Left colon (tissue), 2 donors: ENCODE data around the gene TWIST2. TPM values are rescaled to one million over a fixed set of nuclear protein-coding genes. Genes with fewer than 3 reads are reported as not detected.

ENCODE experiments used
- ATAC-seq: fragments of 200-7000 bp; cut with Tn5 transposase; one replicate; pipeline ENCODE4 v1.9.1; 2020; ENCODE audit warnings: mild to moderate bottlenecking, moderate library complexity
- DNase-seq, 2 donors: peaks; one replicate each; pipeline ENCODE4 v3.0.0-alpha.2; 2020
- intact Hi-C, 2 donors: fragments of 100-400 bp; cut with DNase I in 1 of 2; cut with micrococcal nuclease in 1 of 2; formaldehyde crosslinking; loops; one replicate each; pipeline versions ENCODE4 v1.11.2 to v1.14.0; 2022; cut with DNase I, micrococcal nuclease
- total RNA-seq, 2 donors: library from RNA; stranded (reverse); fragmentation: NEBNext Ultra II Directional; extraction: Animal tissue kit (Norgen Biotek cat#: 25700); gene quantifications; one replicate each; pipeline ENCODE4 v1.2.1, GENCODE V29; 2021
- donor health status: DM: no; HTN: no; CAD: no.
- donor health status: DM: yes; HTN: yes; CAD: no.

TWIST2 gene
- total RNA-seq, 2 donors from 2014 or later, result 1.7 to 4.2 TPM

GRCh38 chr2:238908960-238909951 is 61.4 kb downstream of the TWIST2 start:
- intact Hi-C loops, result no loop called here

GRCh38 chr2:238910751-238911351 is 63.0 kb downstream of the TWIST2 start:
- intact Hi-C loops, result no loop called here
- DNase-seq (peak in 1 of 2 donors; percentile 22), ATAC-seq (peak; percentile 57)

More at GRCh38 chr2:238908960-238909951, 61.4 kb downstream of the TWIST2 start:
- ATAC-seq, result peak; percentile 31
- no peak for DNase-seq

DNA sequence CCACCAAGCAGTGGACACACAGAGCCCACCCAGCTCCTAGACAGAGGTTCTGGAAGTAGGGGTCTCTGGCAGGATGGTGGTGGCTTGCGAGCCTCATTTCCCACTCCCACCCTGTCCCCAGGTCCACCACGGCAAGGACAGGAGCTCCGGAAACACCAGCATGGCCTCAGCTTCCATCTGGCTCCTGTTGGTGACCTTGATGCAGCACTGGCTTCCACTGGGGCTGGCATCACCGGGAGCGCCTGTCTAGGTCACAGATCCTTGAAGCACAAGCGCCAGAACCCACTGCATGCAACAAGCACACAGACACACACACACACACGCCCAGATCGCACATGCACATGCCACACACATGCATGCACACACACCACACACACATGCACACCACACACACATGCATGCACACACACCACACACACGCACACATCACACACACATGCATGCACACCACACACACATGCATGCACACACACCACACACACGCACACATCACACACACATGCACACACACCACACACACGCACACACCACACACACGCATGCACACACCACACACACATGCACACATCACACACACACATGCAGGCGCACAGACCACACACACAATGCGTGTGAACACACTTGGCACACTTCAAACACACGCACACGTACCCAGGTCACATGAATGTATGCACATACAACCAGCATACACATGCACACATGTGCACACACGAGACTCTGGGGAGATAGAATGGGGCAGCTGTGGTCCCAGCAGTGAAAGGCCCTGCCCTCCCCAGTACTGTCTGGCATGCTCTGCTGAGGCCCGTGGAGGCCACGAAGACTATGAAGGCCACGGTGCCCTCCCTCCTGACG is 63.7 kb downstream of the TWIST2 start:
- ATAC-seq, result no peak
- intact Hi-C loops, result no loop called here
- no peak for DNase-seq

DNA sequence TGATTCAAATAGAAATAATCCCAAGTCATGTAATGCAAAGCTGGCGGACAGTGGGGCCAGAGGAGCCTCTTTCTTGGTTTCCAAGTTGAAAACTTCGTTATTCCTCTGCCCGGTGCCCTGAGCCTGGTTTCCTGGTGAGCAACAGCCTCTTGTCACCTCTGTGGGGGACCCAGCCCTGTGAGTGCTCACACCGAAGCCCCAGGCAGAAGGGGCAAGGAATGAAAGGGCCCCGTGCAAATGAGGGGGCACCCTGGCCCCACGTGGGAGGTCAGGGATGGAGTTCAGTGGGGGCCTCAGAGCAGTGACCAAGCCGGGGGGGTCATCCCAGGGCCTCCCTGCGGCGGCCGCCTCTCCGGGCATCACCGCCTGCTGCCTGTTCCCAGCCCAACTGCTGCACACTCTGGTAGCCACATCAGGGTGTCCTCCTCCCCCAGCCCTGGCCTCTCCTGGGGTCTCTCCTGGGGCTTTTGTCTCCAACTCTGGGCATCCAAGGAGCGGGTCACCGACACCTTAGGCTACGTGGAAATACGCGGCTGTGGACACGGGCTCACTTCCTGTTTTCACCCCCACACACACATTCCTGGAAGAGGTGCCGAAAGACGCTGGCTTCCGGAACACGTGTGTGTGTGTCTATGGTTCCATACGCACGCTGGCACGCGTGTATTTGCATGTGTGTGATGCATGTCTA is 64.5 kb downstream of the TWIST2 start:
- no peak for DNase-seq
- intact Hi-C loops, result no loop called here
- ATAC-seq, result no peak

- intact Hi-C loops, result no loop called here
- DNase-seq (no peak), ATAC-seq (no peak)
Measured at GRCh38 chr2:238912916-238913875, 65.3 kb downstream of the TWIST2 start.

GRCh38 chr2:238913931-238914647 is 66.2 kb downstream of the TWIST2 start:
- intact Hi-C loops, result no loop called here
- ATAC-seq (no peak), DNase-seq (no peak)

DNA sequence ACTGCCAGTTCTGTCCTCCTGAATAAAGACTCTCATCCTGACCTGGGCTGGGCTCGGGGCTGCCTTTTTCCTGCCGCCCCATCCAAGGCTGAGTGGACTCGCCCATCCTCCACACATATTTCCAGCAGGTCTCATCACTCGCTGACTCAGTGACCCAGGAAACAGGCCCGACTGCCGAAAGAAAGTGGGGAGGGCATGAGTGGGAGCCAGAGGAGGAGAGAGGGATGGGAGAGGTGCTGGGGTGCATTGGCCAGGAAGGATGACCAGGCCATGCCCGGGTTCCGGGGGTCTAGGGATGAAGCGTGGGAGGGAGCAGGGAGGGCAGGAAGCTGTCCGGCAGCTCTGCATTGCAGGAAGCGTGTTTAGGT is 66.7 kb downstream of the TWIST2 start:
- no peak for DNase-seq
- ATAC-seq, result no peak
- intact Hi-C loops, result no loop called here

DNA sequence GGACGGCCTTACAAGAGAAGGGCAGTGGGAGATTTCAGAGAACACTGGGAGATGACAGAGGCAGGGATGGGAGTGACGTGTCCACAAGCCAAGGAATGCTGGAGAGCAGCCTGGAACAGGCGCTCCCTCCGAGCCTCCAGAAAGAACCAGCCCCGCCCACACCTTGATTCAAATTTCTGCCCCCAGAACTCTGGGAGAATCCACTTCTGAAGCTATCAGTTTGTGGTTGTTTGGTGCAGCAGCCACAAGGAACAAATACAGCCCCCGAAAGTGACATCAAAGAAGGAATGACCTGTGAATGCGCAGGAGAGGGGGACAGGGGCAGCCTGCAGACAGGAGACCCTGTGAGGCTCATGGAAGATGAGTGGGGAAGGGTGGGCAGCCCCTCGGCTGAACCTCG is 67.3 kb downstream of the TWIST2 start:
- intact Hi-C loops, result no loop called here
- ATAC-seq, result no peak
- no peak for DNase-seq

GRCh38 chr2:238915596-238915995 is 67.7 kb downstream of the TWIST2 start:
- no peak for ATAC-seq
- no peak for DNase-seq

GRCh38 chr2:238916176-238916874 is 68.4 kb downstream of the TWIST2 start:
- no peak for ATAC-seq
- intact Hi-C loops, result no loop called here
- no peak for DNase-seq

More at GRCh38 chr2:238915596-238915995, 67.7 kb downstream of the TWIST2 start:
- intact Hi-C loops, result no loop called here

DNA sequence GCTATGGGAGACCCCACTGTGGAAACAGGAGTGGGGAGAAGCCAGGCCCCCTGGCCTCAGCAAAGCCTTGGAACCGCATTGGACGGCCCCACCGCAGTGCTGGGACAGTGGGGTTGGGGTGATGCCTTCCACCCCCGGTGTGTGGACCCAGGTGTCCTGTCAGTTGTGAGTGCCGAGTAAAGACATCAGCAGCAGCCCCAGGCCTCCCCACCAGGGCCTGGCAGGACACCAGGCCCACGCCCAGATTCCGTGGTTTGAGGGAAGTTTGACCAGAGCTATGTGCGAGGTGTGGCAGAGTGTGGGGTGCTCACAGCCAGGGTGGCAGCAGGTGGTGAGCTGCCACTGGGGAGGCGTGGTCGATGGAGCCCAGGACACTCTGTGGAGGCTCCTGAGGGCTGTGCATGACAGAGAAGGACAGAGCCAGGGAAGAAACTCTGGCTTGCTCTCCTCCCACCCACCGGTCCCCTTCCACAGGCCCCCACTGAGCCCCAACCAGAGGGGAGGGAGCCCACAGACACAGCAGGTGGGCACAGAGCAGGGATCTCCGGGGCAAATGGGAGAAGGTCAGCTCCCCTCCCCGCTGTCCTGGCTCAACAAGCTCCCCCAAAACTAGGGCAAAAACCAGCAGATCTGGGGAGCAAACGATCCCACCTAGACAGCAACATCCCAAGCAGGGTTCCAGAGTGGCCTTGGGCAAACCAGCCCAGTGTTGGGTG is 69.1 kb downstream of the TWIST2 start:
- intact Hi-C loops, result no loop called here
- DNase-seq (no peak), ATAC-seq (no peak)

DNA sequence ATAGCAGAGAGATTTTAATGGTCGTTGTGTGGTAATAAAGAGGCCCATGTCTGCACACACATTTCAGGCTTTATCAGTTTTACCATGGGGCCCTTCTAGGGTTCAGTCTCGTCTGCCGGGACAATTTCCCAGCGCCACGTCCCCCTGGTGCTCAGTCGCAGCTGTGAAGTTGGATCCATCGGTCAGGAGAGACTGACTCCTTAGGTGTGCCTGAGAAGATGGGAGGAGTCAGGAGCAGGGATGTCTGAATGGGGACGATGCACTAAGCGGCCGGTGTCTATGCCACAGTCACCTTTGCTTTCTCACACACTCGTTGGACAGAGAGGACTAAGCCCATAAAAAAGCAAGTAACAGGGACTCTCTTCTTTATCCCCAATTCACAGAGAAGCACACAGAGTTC is 71.4 kb downstream of the TWIST2 start:
- DNase-seq (no peak), ATAC-seq (no peak)
- intact Hi-C loops, result no loop called here

GRCh38 chr2:238920053-238920452 is 72.2 kb downstream of the TWIST2 start:
- DNase-seq (no peak), ATAC-seq (no peak)
- intact Hi-C loops, result no loop called here

DNA sequence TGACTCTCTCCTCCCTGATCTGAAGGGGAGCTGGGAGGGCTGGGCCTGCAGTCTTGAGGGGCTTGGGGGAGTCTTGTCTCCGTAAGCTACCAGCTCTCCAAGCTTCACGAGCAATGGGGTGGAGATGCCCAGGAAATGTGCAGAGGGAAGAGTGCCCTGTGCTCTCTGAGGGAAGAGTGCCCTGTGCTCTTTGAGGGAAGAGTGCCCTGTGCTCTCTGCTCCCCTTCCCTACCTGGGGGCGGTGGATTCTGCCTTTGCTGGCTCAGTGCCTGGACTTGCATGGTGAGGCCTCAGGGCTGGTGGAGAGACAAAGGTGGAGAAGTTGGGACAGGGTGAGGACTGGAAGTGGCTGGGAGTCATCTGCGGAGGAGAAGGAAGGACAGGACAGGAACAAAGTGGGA is 72.7 kb downstream of the TWIST2 start:
- no peak for ATAC-seq
- no peak for DNase-seq
- intact Hi-C loops, result no loop called here

DNA sequence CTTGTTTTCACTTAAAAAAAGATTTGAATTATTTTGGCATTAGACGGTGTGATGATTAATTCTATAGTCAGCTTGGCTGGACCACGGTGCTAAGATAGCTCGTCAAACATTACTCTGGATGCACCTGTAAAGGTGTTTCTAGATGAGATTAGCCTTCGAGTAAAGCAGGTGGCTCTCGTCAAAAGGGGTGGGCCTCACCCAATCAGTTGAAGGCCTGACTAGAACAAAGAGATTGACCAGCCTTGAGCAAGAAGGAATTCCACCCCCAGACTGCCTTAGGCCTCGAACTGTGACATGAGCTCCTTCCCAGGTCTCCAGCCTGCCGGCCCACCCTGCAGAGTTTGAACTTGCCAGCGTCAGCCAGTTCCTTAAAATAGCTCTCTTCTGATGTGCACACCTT is 73.4 kb downstream of the TWIST2 start:
- intact Hi-C loops, result no loop called here
- no peak for ATAC-seq
- no peak for DNase-seq
